ENCODE measurements around the gene PKP3. TPM values are rescaled to one million over a fixed set of nuclear protein-coding genes. Genes with fewer than 3 reads are reported as not detected.

Gene PKP3
- polyA plus RNA-seq, 2 of the 4 experiments (the other 2 are of a cell fraction) = 12.1 to 25.9 TPM

- 52% methylated on average over 16 of the region's 16 CpGs for WGBS (ENCODE audit: missing lambda C conversion rate)
- POLR2A ChIA-PET = no interaction called here
Observed at GRCh38 chr11:353179-353873, 40.7 kb upstream of the PKP3 start.

GRCh38 chr11:355581-356458, 38.2 kb upstream of the PKP3 start:
- no peak for FAIRE-seq
- ATAC-seq = peak; percentile 91 to 94
- CTCF ChIA-PET = interaction anchor here (0.6 to 2.4 kb wide), 14 partner anchors 9 to 109 kb away, joined by 3 to 21 read pairs (median 5); no protein-coding TSS in a partner anchor
- no peak for TF ChIP-seq RFX5 (IDR thresholded peaks at IDR 0.05)
- TF ChIP-seq RARB (CRISPR knock-in tag; IDR thresholded peaks at IDR 0.05) = 0 out of 2 replicates have a peak, but pooled peaks have one; percentile 50
- no peak for TF ChIP-seq CBX2 (IDR thresholded peaks at IDR 0.05; ENCODE audit: borderline replicate concordance, low read depth)
- TF ChIP-seq KDM5A (IDR thresholded peaks at IDR 0.05) = no peak
- TF ChIP-seq SMC3 (IDR thresholded peaks at IDR 0.05) = no peak
- TF ChIP-seq ZNF302 (CRISPR knock-in tag; IDR thresholded peaks at IDR 0.05) = no peak
- TF ChIP-seq CBX8 (IDR thresholded peaks at IDR 0.05) = no peak
- peak; percentile 84 for TF ChIP-seq HMGXB4 (CRISPR knock-in tag; IDR thresholded peaks at IDR 0.05; ENCODE audit: borderline replicate concordance)
- TF ChIP-seq PBX3 (IDR thresholded peaks at IDR 0.05) = peak; percentile 49; the same call in 1 of the 2 replicates
- TF ChIP-seq HES2 (IDR thresholded peaks at IDR 0.05) = no peak
- TF ChIP-seq JUNB (IDR thresholded peaks at IDR 0.05) = no peak
- no peak for TF ChIP-seq USF2 (IDR thresholded peaks at IDR 0.05)
- peak; percentile 52; the same call in 1 of the 2 replicates for TF ChIP-seq HOXA7 (CRISPR knock-in tag; IDR thresholded peaks at IDR 0.05)
- TF ChIP-seq EHMT2 (IDR thresholded peaks at IDR 0.05; ENCODE audit: low read depth) = no peak
- no peak for TF ChIP-seq RNF2 (IDR thresholded peaks at IDR 0.05; ENCODE audit: borderline replicate concordance, low read depth)
- TF ChIP-seq MAX (IDR thresholded peaks at IDR 0.05) = peak; percentile 72
- no peak for TF ChIP-seq RAD21 (conservative IDR thresholded peaks at IDR 0.05 in 1 of 2, IDR thresholded peaks at IDR 0.05 in 1 of 2)
- peak; percentile 94 for TF ChIP-seq HOXB5 (CRISPR knock-in tag; IDR thresholded peaks at IDR 0.05)
- TF ChIP-seq TP53 (CRISPR knock-in tag; IDR thresholded peaks at IDR 0.05) = peak; percentile 93
- 0 out of 2 replicates have a peak, but pooled peaks have one; percentile 65 for TF ChIP-seq MAZ (IDR thresholded peaks at IDR 0.05; ENCODE audit: borderline replicate concordance, low read depth, low read length)
- TF ChIP-seq HDAC2 (IDR thresholded peaks at IDR 0.05) = no peak

More at GRCh38 chr11:353179-353873, 40.7 kb upstream of the PKP3 start:
- Histone ChIP-seq H3K4me3 (no peak overlapping the region), H3K9me3 (no peaks in the 10 kb centered on the region), H3K4me1 (peaks cover 21% of the 10 kb centered on the region), H3K4me2 (peak overlapping the region; percentile 13; the same call in 1 of the 3 replicates), H3K27ac (peak overlapping the region; percentile 33 to 79)
- ATAC-seq = peak in 1 of 2 experiments; percentile 27; a peak in 1 of 6 replicates
- no peak for FAIRE-seq
- peak in 1 of 2 experiments; percentile 42 for DNase-seq (ENCODE audit: low read depth in 1 of 2, low spot score in 1 of 2)
- TF ChIP-seq PHF8 (IDR thresholded peaks at IDR 0.05; ENCODE audit: borderline replicate concordance, low read depth) (no peak), HOXB13 (CRISPR knock-in tag; IDR thresholded peaks at IDR 0.05; ENCODE audit: low read depth) (no peak), HDAC2 (IDR thresholded peaks at IDR 0.05) (no peak), TFCP2L1 (CRISPR knock-in tag; IDR thresholded peaks at IDR 0.05) (no peak), CBX2 (IDR thresholded peaks at IDR 0.05; ENCODE audit: borderline replicate concordance, low read depth) (no peak), ZFP36 (IDR thresholded peaks at IDR 0.05; ENCODE audit: borderline replicate concordance, partially characterized antibody) (no peak), RFX5 (IDR thresholded peaks at IDR 0.05) (no peak), EP300 (IDR thresholded peaks at IDR 0.05) (no peak), TP53 (CRISPR knock-in tag; IDR thresholded peaks at IDR 0.05) (no peak), FOXS1 (CRISPR knock-in tag; IDR thresholded peaks at IDR 0.05) (no peak), ELK1 (IDR thresholded peaks at IDR 0.05; ENCODE audit: low read depth, low read length) (no peak), MAZ (IDR thresholded peaks at IDR 0.05; ENCODE audit: borderline replicate concordance, low read depth, low read length) (no peak), BHLHE40 (IDR thresholded peaks at IDR 0.05; ENCODE audit: low read depth, low read length) (no peak), SMC3 (IDR thresholded peaks at IDR 0.05) (no peak), POLR2A (IDR thresholded peaks at IDR 0.05; ENCODE audit: low read length) (no peak), HEYL (CRISPR knock-in tag; IDR thresholded peaks at IDR 0.05) (no peak), CHD2 (IDR thresholded peaks at IDR 0.05; ENCODE audit: low read length, partially characterized antibody) (no peak), FOSB (CRISPR knock-in tag; IDR thresholded peaks at IDR 0.05) (no peak)
- CTCF ChIA-PET = interaction anchor here (1.3 to 2.4 kb wide), 4 partner anchors 10 to 48 kb away, joined by 4 to 12 read pairs (median 6); no protein-coding TSS in a partner anchor

More at GRCh38 chr11:355581-356458, 38.2 kb upstream of the PKP3 start:
- DNase-seq (ENCODE audit: low read depth in 1 of 2, low spot score in 1 of 2) = peak; percentile 84 to 92
- Histone ChIP-seq H3K4me3 (peak overlapping the region; percentile 47), H3K27ac (peak overlapping the region; percentile 98 to 99), H3K9me3 (peaks cover 7% of the 10 kb centered on the region; the same call in 2 of the 3 replicates), H3K4me2 (peak overlapping the region; percentile 94), H3K4me1 (peaks cover 21% of the 10 kb centered on the region)
- POLR2A ChIA-PET = interaction anchor here (0.6 to 2.0 kb wide), 18 partner anchors 10 to 149 kb away, joined by 3 to 21 read pairs (median 5); partner anchors contain the start of genes BET1L, IFITM2, PTDSS2 and RIC8A
- WGBS (ENCODE audit: missing lambda C conversion rate) = 7% methylated on average over 16 of the region's 76 CpGs
